ENCODE measurements around the gene CACNB3.

CACNB3 gene

GRCh38 chr12:48818831-48819590 is 715 bp downstream of the CACNB3 start:
- DNase-seq (ENCODE audit: low read depth): no peak
- 0 out of 2 replicates have a peak, but pooled peaks have one; percentile 5 for TF ChIP-seq CTCF (IDR thresholded peaks at IDR 0.05; ENCODE audit: control insufficient read depth, extremely low read depth, insufficient read depth)
- H3K4me3 ChIP-seq (ENCODE audit: low read depth, low read length): peak overlapping the region; percentile 69

DNA sequence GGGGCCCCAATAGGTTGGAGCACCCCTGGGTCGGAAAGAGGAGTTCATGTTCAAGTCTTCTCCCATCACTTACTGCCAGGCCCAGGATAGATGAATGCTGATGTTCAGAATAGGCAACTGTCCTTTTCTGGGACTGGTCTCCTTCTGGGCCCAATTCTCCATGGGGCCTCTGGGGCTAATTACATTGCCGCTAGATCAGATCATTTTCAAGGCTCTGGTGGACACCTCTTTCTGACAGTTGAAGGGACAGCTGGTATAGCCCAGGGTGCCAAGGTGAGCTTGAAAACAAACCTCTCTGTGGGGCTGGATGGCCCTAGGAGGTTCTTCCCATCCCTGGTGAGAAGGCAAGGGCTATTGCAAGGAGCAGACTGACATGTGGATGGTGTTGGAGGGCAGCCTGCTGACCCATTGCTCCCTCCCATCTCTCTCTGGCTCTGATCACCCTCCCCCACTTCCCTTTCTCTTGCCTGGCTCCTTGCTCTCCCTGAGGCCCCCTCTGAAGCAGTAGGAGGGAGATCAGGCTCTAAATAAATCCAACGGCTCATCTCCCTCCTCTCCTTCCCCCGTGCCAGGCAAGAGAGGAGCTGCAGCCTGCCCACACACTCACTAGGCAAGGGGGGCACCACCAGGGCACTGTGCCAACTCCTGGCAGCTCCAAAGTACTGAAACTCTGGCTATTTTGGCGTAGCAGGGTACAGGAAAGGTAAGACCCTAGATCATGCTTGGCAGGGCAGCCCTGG is 1.9 kb downstream of the CACNB3 start:
- no peak for TF ChIP-seq CTCF (IDR thresholded peaks at IDR 0.05; ENCODE audit: control insufficient read depth, extremely low read depth, insufficient read depth)
- DNase-seq (ENCODE audit: low read depth): no peak

DNA sequence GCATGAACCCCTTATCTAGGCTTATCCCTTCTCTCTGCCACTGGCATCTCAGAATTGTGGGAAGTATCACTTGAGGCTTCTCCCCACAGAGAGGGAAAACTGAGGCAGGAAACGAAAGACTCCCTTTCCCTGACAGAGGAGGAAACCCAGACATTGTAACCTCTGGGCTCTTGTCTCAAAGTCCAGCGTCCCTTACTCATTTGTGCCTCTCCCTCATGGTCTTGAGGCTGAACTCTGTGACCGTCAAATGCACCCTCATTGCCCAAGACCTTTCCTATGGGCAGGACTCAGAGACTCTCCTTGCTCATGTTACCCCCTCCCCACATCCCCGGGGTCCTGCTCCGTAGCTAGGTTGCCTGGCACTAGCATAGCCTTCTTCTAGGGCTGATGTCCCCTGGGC is 3.8 kb downstream of the CACNB3 start:
- DNase-seq (ENCODE audit: low read depth): no peak
- TF ChIP-seq CTCF (IDR thresholded peaks at IDR 0.05; ENCODE audit: control insufficient read depth, extremely low read depth, insufficient read depth): no peak
- H3K4me3 ChIP-seq (ENCODE audit: low read depth, low read length): no peak overlapping the region

More for the DNA sequence above, 1.9 kb downstream of the CACNB3 start:
- H3K4me3 ChIP-seq (ENCODE audit: low read depth, low read length): no peak overlapping the region

GRCh38 chr12:48822711-48823110 is 4.4 kb downstream of the CACNB3 start:
- no peak for TF ChIP-seq CTCF (IDR thresholded peaks at IDR 0.05; ENCODE audit: control insufficient read depth, extremely low read depth, insufficient read depth)
- no peak for DNase-seq (ENCODE audit: low read depth)
- H3K4me3 ChIP-seq (ENCODE audit: low read depth, low read length): no peak overlapping the region

- no peak for DNase-seq (ENCODE audit: low read depth)
- no peak for TF ChIP-seq CTCF (IDR thresholded peaks at IDR 0.05; ENCODE audit: control insufficient read depth, extremely low read depth, insufficient read depth)
- H3K4me3 ChIP-seq (ENCODE audit: low read depth, low read length): no peak overlapping the region
Measured at GRCh38 chr12:48823281-48823680, 5.0 kb downstream of the CACNB3 start.

- DNase-seq (ENCODE audit: low read depth): no peak
- no peak overlapping the region for H3K4me3 ChIP-seq (ENCODE audit: low read depth, low read length)
- TF ChIP-seq CTCF (IDR thresholded peaks at IDR 0.05; ENCODE audit: control insufficient read depth, extremely low read depth, insufficient read depth): no peak
Measured at GRCh38 chr12:48824112-48824511, 5.8 kb downstream of the CACNB3 start.
